Raji (cell line): ENCODE results near the gene TMEM81.

Experiments used
- POLR2A ChIP-seq: IDR thresholded peaks from 2 replicates; pipeline ENCODE4 v1.6.1; 2011; ENCODE audit warnings: low read depth, low read length, control low read depth; ENCODE audit not compliant: insufficient read depth

TMEM81 gene

DNA sequence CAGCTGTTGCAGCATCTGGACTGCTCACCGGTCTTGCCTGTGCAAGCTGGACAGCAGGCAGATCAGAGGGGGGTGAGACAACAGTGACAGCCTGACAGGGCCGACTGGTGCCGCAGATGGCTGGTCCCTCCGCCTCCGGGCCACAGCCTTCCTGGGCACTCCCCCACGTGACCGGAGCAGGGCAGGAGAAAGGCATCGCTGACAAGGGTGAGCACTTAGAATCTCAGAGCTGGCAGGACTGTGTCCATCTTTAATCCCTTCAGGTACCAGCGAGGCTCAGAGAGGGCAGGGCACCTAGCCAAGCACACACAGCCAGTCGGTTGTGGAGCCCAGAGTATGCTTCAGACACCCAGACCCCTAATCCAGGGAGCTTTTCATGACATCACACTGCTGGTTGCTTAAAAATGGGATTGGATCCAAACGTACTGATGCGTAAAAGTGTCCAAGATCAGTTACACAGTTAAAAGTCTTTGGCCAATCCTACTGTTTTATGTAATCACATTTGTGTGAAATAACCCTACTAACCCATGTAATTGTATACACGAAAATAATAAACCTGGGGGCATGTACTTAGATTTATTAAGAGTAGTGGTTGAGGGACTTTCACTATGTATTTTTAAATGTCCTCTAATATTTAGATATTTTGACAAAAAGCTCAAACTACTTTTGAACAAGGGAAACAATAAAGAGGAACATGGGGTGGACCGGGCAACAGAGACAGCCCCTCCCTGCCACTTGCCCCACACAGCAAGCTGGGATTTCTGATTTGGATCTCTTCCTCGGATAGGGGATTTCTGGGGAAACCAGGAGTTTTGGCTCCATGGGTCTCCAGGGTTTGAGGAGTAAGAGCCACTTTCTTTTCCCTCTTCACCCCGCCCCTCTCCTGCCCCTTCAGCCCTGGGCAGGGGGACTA is 42.0 kb downstream of the TMEM81 start:
- TF ChIP-seq POLR2A: no peak

DNA sequence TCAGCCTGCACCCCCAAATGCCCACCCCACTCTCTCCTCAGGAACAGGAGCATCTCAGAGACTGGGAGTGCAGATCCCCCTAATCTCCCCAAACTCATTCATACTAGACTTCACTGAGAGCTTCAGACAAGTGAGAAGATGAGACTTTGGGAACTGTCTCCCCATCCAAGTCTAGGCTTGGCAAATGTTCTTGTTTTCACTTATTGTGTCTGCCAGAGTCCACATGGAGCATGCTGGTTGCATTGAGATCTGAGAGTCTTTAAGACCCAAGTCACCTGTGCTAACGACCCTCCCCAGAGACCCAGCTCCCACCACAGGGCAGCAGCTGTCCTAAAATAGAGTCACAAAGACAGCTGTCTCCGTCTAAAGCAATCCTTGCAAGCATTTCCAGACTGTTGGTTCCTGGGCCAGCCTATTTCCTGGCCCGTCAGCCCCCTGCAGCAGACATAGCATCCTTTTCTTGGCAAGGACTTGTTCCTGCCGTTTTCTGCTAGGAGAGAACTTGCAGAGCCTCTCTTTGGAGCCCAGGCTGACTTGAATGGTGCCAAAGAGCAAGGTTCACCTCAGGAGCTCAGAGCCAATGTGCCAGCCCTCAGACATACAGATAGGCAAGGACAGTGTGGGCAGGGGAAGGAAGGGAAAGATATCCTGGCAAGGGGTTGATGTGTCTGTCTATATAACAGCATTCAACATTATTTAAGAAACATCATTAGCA is 43.1 kb downstream of the TMEM81 start:
- no peak for TF ChIP-seq POLR2A

DNA sequence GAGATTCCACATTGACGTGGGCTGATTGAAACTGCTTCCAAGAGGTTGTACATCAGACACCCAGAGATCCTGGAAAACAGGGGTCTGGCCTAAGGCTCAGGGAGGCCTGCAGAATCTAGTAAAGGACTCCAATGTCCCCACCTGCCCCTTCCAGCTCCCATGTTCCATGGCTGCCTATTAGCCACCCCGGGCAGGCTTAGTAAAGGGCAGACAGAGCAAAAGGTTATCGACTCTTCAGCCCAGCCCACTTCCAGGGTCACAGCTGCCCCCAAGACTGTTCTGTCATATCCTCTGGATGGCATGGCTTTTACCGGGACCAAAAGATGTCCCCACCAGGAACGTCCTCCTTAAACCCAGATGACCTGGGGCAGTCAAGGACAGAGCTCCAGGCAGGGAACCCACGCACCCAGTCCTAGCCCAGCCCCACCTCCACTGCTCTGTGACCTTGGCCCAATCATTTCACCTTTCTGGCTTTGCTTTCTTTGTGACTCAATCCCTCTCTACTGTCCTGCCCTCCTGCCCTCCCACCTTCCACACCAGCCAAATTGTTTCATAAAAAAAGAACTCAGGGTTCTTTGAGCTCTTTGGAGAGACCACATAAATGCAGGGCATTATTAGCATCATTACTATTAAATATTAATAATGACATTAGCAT is 46.0 kb downstream of the TMEM81 start:
- TF ChIP-seq POLR2A: no peak

DNA sequence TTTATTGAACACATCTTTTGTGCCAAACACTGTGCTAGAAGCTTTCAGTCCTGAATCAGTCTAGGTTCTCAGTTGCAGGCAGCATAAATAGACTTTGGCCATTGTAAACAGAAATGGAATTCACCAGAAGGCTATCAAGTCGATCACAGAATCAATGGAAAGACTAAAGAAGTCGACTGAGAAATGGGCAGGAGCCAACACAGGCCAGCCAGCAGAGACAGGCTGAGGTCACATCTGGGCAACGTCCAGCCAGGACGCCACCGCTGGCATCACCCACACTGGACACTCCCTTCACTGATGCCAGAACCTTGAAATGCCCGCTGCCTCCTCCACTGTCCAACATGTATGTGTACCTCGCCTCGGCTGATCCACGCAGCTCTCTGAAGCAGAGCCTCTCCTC is 46.7 kb downstream of the TMEM81 start:
- TF ChIP-seq POLR2A: no peak
